Measurements from ENCODE around the gene LIME1. TPM values are rescaled to one million over a fixed set of nuclear protein-coding genes. Genes with fewer than 3 reads are reported as not detected.

The LIME1 gene
- total RNA-seq, 2 donors from 2014 or later: 4.2 to 4.9 TPM

DNA sequence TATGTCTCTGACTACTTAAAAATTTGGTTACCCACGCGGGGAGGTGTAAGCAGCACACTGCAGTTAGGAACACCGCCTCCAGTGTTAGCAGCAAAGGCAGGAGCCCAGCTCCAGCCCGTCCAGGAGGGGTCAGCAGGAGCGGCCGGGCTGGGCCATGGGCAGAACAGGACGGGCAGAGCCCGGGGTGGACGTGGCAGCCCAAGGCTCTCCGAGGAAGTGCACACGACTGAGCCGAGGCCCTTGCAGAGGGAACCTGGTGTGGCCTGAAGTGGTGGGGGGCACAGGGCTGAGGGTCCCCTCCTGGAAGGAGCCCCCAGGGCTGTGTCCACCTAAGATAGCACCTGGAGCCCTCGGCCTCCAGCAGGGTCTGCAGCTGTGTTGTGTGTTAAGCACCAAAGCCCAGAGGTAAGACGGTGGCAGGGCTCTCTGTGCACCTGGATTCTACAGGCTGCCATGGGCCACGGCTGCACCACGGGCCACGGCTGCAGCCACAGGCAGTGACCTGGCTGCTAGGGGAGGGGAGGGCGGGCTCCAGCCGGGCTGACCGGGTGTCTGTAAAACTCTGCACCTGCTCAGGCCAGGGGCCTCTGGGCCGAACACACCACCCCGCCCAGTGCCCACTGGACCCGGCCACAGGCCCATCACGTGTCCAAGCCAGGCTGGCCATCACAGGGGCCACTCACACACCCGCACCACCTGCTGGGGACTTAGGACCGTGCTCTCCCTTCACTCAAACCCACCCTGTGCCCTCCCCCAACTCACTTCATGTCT, 9.7 kb downstream of the LIME1 start:
- intact Hi-C loops (cut with DNase I): no loop called here
- DNase-seq (ENCODE audit: low spot score): no peak

DNA sequence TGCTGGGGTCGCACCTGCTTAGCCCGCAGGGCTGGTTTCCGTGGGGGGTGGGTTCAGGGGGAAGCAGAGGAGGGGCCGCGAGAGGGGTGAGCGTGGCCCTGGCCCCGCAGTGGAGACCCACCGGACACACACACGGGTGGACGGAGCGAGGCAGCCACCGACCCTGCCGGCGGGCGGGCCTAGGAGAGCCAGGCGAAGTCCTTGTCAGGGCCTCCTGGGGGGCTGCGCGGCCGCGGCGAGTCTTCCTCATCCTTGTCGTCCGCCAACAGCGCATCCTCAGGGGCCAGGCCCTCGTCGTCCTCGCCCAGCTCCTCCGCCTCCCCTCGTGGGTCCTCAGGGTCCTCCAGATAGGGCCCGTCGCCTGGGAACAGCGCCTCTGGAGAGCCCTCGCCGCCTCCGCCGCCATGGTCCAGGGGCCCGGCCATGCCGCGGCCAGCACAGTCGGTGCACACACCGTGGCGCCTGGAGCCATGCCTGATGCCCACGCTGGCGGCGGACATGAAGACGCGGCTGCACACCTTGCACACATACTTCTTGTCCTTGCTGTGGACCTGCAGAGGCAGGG, 10.4 kb downstream of the LIME1 start:
- intact Hi-C loops (cut with DNase I): no loop called here
- DNase-seq (ENCODE audit: low spot score): no peak

DNA sequence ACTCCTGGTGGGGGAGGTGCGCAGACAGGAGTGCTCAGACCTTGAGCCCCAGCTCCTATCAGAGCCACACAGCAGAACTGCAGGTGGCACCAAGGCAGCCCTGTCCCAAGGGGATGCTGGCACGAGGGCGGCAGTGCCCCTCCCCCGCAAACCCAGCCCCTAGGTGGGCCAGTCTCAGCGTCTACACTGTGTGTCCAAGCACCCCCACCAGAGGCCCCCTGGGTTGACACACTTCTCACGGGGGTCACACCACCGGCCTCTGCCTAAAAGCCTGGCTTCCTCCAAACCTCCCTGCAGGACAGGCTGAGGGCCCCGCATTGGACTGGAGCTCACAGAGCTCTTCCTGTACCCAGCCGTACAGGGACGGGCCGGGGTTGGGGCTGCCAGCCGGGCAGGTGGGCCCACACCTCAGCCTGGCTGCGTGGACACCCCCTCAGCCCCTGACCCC, 11.2 kb downstream of the LIME1 start:
- intact Hi-C loops (cut with DNase I): no loop called here
- DNase-seq (ENCODE audit: low spot score): no peak

DNA sequence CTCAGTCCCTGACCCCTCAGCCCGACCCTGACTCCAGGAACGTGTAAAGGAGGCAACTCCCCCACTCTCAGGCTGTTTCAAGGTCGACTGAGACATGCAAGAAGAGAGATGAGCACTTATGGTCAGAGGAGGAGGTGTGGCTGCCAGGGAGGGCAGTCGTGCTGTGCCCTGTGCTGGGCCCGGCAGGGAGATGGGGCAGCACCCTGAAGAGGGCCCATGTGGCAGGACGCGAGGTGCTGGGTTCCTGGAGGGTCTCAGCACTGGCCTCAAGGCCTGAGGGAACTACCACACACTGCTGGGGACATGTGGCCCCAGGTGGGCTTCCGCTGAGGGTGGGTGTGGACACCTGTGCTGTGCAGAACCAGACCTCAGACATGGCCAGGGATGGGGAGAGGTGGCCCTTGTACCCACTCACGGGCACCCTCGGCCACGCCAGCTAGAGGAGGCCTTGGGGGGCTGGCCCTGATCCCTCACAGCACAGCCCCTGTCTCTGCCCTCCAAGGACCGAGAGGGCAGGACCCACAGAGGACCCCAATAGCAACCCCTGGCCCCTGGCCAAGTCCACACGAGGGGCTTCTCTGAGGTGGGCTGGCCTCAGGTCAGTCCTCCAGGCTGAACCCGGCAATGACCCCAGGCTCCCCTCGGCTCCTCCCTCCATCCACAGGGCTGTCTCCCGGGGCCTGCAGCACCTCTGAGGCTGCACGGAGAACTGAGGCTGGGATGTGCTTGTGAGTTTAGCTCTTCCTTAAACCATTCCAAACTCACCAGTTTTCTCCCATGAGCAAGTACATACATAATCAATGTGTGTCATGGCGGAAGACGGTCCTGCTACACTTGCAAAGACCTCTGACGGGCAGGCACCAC, 11.8 kb downstream of the LIME1 start:
- intact Hi-C loops (cut with DNase I): no loop called here
- DNase-seq (ENCODE audit: low spot score): no peak

DNA sequence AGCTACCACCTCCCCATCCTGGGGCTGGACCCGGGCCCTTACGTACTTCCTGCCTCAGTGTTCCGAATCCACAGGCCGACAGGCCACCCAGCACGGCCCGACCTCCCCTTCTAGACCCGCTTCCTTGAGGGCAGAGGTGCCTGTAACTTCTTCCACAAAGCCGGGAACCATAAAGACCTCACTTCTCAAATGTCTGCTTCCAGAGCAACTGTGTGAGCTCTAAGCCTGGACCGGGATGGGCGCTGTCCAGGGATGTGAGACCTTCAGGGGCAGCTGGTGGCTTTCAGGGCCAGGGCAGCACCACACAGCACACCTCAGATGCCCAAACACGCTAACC, 12.4 kb downstream of the LIME1 start:
- DNase-seq (ENCODE audit: low spot score): no peak
- intact Hi-C loops (cut with DNase I): no loop called here

DNA sequence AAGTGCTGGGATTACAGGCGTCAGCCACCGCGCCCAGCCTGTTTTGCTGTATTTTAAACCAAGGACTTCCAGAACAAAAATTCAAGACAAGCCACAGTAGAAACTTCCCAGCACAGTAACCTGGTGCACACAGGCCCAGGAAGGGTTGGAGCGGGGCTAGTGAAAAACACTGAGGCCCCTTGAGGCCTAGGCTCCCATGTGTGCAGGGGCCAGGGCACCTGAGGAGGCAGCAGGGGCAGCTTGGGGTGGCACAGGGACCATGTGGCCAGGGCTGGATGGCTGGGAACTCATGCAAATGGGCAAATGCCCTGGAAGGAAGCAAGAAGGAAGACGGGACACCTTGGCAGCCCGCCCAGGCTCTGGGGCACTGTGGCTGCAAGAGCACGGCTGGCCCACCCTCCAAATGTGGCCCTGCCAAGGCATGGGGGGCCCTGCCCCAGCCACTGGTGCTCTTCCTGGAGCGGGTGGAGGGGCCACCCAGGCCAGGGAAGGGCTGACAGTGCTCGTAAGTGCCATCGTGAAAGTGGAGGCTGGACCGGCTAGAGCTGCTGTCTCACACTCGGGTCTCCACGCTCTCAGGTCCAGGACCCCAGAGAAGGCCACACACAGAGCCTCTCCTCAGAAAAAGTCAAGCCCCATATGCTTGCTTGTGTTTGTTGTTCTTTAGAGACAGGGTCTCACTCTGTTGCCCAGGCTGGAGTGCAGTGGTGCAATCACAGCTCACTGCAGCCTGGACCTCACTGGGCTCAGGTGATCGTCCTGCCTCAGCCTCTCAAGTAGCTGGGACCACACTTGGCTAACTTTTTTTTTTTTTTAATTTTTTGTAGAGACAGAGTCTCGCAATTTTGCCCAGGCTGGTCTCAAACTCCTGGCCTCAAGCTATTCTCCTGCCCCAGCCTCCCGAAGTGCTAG, 13.4 kb downstream of the LIME1 start:
- intact Hi-C loops (cut with DNase I): no loop called here
- no peak for DNase-seq (ENCODE audit: low spot score)

DNA sequence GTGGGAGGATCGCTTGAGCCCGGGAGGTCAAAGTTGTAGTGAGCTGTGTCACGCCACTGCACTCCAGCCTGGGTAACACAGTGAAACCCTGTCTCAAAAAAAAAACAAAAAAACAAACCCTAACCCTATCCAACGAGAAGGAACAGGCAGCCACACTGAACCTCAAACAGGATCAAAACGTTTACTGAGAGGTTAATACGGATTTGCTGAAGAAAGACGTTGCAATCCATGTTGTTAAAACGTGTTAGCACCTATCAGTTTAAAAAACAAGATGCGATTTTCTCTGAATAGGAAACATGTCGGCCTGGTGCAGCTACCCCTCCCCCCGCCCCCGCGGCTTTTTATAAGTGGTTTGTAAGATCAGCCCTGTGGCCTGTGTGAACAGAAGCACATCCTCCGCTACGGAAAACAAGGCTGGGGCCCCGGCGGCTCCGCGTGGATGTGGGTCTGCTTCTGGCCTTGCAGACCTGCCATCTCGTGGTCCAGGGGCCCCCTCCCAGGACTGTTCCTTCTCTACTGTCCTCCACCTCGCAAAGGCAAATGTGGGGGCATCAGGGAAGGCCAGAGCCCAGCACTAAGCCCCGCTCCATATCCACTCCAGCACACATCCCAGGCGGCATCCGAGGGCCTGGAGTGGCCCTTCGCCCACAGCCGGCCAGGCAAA, 14.5 kb downstream of the LIME1 start:
- intact Hi-C loops (cut with DNase I): no loop called here
- DNase-seq (ENCODE audit: low spot score): no peak

DNA sequence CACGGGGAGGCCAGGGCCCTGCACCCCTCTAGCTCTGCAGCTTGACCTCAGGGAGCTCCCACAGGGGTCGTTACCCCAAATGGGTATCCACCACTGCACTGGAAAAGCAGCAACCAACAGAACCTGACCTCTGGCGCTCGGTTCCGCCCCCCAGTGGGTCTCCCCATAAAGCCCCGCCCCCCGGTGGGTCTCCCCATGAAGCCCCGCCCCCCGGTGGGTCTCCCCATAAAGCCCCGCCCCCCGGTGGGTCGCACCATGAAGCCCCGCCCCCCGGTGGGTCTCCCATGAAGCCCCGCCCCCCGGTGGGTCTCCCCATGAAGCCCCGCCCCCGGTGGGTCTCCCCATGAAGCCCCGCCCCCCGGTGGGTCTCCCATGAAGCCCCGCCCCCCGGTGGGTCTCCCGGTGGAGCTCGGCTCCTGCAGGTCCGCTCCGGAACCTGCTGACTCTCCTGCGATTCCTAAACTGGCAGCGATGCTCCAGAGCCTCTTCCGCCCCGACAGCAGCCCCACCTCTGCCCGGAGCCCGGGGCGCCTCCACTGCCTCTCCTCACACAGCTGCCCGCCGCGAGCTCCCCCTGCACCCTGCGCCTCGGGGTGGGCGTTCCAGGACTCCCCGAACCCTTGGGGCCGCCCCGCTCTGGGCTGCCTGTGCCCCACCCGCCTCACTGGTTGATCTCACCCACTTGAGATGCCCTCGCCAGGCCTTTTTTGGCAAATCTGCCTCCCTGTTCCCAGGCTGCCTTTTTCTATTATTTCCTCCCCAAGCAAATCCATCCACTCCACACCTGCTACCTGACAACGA, 15.2 kb downstream of the LIME1 start:
- DNase-seq (ENCODE audit: low spot score): no peak
- intact Hi-C loops (cut with DNase I): no loop called here

DNA sequence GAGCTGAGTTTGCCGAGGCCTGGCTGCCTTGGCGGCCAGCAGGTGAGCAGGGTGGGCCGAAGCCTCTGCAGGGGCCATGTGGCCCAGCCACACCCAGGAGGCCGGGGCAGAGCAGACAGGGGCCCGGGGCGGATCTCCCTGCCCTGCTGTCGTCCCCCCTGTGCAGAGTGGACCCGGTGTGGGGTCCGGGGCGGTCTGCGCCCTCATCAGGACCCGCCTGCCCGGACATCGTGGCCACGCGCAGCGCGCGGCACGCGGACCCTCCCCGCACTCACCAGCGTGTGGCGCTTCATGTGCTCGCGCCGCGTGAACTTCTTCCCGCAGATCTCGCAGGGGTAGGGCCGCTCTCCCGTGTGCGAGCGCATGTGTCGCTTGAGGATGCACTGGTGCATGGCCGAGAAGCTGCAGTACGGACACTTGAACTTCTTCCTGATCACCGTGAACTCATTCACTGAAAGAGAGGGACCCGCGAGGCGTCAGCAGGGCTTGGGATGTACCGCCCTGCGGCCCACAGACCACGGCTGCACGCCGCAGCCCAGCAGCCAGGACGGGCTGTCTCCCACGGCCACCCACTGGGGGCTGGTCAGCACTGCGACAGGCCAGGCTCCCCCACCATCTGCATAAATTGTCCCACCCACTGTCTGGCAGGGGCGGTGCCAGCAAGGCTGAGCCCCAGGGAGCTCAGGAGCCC, 16.1 kb downstream of the LIME1 start:
- no peak for DNase-seq (ENCODE audit: low spot score)
- intact Hi-C loops (cut with DNase I): no loop called here

DNA sequence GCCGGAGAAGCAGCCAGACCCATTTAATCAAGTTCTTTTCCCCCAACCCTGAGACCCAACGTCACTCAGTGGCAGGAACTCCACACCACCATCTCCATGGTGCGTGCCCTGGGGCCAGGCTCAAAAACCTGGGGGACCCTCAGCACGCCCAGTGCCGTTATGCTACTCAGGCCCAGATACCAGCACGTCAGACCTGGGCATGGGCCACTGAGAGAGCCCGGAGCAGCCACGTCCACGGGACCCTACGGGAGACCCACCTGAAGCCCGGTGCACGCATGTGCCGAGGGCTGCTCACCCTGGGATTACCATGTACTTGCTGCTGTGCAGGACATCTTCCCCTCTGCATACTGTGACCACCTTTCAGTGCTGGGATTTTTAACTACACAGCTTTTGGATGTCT, 16.9 kb downstream of the LIME1 start:
- DNase-seq (ENCODE audit: low spot score): no peak
- intact Hi-C loops (cut with DNase I): no loop called here

DNA sequence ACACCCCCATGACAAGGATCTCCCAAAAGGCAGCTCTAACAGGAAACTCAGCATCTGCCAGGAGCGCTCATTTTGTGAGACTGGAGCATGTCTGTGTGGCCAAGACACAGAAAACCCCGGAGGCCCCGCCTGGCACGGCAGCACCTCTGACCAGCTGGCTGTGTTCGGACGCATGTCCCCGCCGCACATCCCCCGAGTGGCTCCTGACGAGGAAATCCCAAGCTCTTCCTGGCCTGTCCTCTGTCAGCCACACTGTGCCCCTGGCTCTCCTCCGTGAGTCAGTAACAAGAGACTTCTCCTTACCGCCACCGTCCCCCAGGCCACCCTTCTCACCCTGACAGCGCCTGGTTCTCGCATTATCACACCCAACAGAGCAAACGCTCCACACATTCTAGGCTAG, 17.5 kb downstream of the LIME1 start:
- intact Hi-C loops (cut with DNase I): no loop called here
- no peak for DNase-seq (ENCODE audit: low spot score)

DNA sequence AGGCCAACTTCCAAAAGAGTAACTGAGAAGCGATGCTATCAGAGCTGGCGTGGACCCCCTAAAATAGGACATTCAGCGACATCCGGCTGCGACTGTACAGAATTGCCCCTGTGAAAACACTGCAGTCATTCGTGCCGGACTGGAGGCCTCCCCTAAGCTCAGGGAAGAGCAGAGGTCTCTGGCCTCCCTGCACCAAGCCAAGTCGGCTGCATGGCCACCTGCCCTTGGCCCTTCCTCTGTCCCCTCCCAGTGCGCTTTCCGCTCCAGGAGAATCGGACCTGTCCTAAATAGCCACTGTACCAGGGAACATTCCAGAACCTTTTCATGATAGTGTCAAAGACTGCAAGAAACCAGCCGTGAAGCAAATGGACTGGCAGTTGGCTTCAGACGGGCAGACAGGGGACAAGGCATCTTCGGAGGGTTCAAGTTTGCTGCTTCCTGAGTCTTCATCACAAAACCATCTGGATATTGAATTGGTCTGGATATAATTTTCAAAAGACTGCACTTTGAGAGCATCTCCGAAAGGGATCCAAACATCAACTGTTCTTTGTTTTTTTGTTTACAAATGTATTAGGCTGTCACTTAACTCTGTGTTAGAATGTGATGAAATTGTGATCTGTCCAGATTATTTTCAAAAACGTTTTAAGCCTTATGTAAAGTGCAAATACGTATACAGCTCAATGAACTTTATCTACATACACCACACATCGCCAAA, 19.6 kb downstream of the LIME1 start:
- DNase-seq (ENCODE audit: low spot score): no peak
- intact Hi-C loops (cut with DNase I): no loop called here

DNA sequence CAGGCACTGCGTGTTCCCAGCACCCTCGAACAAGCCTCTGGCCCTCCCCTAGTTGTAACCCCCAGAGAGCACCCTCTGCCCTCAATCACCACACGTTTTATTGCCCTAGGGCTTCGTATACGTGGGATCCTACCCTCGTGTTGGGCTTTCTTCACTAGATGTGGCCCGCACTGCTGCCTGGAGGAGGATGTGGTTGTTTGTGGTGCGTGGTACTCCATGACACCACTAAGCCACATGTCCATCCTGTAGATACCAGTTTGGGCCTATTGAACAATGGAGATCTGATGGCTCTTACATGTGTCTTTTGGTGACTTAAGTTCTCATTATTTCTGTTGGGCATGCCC, 20.2 kb downstream of the LIME1 start:
- intact Hi-C loops (cut with DNase I): no loop called here
- no peak for DNase-seq (ENCODE audit: low spot score)

DNA sequence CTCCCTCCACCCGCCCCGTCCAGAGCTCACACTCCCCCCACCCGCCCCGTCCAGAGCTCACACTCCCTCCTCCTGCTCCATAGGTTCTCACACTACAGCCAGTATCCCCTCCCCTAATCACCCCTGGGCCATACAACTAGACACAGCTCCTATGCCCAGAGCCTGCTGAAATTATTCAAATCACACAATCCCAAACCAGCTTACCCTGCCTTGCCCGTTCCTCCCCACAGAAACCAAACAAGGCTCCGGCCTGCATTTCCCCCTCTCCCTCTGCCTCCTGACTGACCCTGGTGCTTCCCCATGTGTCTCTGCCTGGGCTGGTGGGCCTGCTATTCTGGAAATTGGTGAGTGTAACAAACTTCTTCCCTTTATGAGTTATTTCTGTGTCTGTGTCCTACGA, 21.7 kb downstream of the LIME1 start:
- no peak for DNase-seq (ENCODE audit: low spot score)
- intact Hi-C loops (cut with DNase I): no loop called here

DNA sequence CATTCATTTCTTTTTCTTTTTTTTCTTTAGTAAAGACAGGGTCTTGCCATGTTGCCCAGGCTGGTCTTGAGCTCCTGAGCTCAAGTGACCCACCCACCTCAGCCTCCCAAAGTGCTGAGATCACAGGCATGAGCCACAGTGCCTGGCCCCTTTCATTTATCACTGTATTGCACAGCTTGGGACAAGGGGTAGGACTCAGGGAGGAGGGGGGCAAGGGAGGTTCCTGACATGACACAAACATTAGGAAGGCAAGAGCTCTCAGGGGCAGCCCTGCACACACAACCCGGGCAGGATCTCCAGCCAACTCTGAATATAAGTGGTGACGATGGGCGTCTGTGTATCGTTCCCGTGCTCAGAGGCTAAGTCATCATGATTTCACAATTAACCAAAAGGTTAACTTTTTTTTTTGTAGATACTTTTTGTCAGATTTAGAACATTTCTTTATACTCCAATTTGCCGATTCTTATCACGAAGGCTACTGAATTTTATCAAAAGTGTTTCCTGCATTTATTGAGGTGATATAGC, 23.0 kb downstream of the LIME1 start:
- DNase-seq (ENCODE audit: low spot score): no peak
- intact Hi-C loops (cut with DNase I): no loop called here

DNA sequence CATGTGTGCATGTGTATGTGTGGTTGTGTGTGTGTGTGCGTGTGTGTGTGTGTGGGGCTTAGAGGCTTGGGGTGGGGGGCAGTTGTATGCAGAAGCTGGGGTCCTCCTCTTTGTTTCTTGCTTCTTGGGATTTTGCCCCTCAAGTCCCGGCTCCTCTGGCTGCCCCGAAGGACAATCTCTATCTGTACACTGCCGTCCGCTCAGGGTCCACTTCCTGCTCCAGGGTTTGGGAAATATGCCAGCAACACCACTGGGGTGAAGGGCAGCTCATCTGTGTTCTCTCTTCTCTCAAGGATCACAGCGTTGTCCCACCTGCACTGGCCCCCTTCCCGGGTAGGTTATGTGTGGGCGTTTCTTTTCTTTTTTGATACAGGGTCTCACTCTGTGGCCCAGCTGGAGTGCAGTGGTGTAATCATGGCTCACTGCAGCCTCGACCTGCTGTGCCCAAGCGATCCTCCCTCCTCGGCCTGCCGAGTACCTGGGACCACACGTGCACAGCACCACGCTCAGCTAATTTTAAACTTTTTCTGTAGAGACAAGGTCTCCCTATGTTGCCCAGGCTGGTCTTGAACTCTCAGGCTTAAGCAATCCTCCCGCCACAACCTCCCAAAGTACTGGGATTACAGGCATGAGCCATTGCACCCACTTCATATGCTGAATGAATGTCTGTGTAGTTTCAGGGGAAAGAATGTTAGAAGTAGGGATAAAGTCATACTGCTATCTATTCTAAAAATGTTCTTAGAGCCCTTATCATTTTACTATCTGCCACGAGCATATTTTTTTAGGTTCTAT, 28.8 kb downstream of the LIME1 start:
- no peak for DNase-seq (ENCODE audit: low spot score)

More for the DNA sequence above, 28.8 kb downstream of the LIME1 start:
- intact Hi-C loops (cut with DNase I): no loop called here

Measured in posterior vena cava (tissue), 2 donors.